HepG2 (cell line): ENCODE measurements around the gene TNFRSF25. TPM values are rescaled to one million over a fixed set of nuclear protein-coding genes. Genes with fewer than 3 reads are reported as not detected.

Experiments
- GABPB1 ChIP-seq: IDR thresholded peaks from 2 replicates; pipeline ENCODE4 v1.6.1; 2016; ENCODE audit warnings: mild to moderate bottlenecking, missing genetic modification reagents, moderate library complexity, missing compliant biosample characterization
- KDM5B ChIP-seq: sonication (generic); formaldehyde crosslinking; IDR thresholded peaks from 2 replicates; pipeline ENCODE4 v1.4.0; 2020; ENCODE audit warnings: missing genetic modification reagents, mild to moderate bottlenecking, borderline replicate concordance
- PATZ1 ChIP-seq: sonication (generic); formaldehyde crosslinking; IDR thresholded peaks from 2 replicates; pipeline ENCODE4 v1.4.0; 2020; ENCODE audit warnings: missing genetic modification reagents
- RBFOX2 ChIP-seq: fragments of 200-400 bp; formaldehyde crosslinking; IDR thresholded peaks from 2 replicates; pipeline ENCODE4 v1.6.1; 2017; ENCODE audit warnings: low read depth, mild to moderate bottlenecking, low read length
- TERF1 ChIP-seq: sonication (generic); formaldehyde crosslinking; IDR thresholded peaks from 2 replicates; pipeline ENCODE4 v1.8.0; 2022; ENCODE audit warnings: mild to moderate bottlenecking, missing genetic modification reagents, moderate library complexity
- ZBTB4 ChIP-seq: sonication (generic); formaldehyde crosslinking; IDR thresholded peaks from 2 replicates; pipeline ENCODE4 v1.4.0; 2020; ENCODE audit warnings: missing genetic modification reagents, mild to moderate bottlenecking, borderline replicate concordance
- ZNF569 ChIP-seq: sonication (generic); formaldehyde crosslinking; IDR thresholded peaks from 2 replicates; pipeline ENCODE4 v1.5.0; 2020; ENCODE audit warnings: mild to moderate bottlenecking, missing genetic modification reagents, moderate library complexity, borderline replicate concordance
- polyA plus RNA-seq, 8 experiments: library from polyadenylated mRNA; depleted of rRNA in 3 of 8; stranded (reverse) in 7 of 8; unstranded in 1 of 8; fragments of >200 nt; fragmentation: Illumina TruSeq in 4 of 8; extraction: Trizol in 4 of 8; gene quantifications; 2 replicates each; pipeline versions ENCODE4 v1.2.1 to v1.2.3, GENCODE V29; 2011 to 2016; ENCODE audit warnings: low read depth in 4 of 8, missing spikeins in 1 of 8, mixed read lengths in 1 of 8; ENCODE audit not compliant: insufficient read depth in 1 of 8
- total RNA-seq, 5 experiments: library from RNA; depleted of rRNA; stranded (reverse); fragments of >200 nt; fragmentation: Illumina TruSeq; extraction: Trizol; gene quantifications; 2 replicates each; pipeline ENCODE4 v1.2.3, GENCODE V29; 2016; ENCODE audit warnings: low read depth in 1 of 5
- TF ChIP-seq, protein P1 (sequence below): sonication (generic); formaldehyde crosslinking; IDR thresholded peaks from 2 replicates; pipeline ENCODE4 v1.5.1; 2020; ENCODE audit warnings: mild to moderate bottlenecking, missing genetic modification reagents, moderate library complexity
- TF ChIP-seq, protein P2 (sequence below): fragments of 450-650 bp; IDR thresholded peaks from 2 replicates; pipeline ENCODE4 v1.6.1; 2017

Gene TNFRSF25
- total and polyA plus RNA-seq, 2 of the 13 experiments (the other 11 are each of a cell fraction or from before 2014, with no cell fraction given): 1.4 to 1.5 TPM

GRCh38 chr1:6505367-6506209 lies 39.6 kb upstream of the TNFRSF25 start (continued):
- TF ChIP-seq PATZ1 (0 out of 2 replicates have a peak, but pooled peaks have one; percentile 2), GABPB1 (peak; percentile 12; the same call in 1 of the 2 replicates), ZNF569 (CRISPR knock-in tag) (no peak), RBFOX2 (0 out of 2 replicates have a peak, but pooled peaks have one; percentile 32), ZBTB4 (CRISPR knock-in tag) (no peak), KDM5B (CRISPR knock-in tag) (0 out of 2 replicates have a peak, but pooled peaks have one; percentile 7), TERF1 (CRISPR knock-in tag) (no peak)
- TF ChIP-seq, protein P1, sequence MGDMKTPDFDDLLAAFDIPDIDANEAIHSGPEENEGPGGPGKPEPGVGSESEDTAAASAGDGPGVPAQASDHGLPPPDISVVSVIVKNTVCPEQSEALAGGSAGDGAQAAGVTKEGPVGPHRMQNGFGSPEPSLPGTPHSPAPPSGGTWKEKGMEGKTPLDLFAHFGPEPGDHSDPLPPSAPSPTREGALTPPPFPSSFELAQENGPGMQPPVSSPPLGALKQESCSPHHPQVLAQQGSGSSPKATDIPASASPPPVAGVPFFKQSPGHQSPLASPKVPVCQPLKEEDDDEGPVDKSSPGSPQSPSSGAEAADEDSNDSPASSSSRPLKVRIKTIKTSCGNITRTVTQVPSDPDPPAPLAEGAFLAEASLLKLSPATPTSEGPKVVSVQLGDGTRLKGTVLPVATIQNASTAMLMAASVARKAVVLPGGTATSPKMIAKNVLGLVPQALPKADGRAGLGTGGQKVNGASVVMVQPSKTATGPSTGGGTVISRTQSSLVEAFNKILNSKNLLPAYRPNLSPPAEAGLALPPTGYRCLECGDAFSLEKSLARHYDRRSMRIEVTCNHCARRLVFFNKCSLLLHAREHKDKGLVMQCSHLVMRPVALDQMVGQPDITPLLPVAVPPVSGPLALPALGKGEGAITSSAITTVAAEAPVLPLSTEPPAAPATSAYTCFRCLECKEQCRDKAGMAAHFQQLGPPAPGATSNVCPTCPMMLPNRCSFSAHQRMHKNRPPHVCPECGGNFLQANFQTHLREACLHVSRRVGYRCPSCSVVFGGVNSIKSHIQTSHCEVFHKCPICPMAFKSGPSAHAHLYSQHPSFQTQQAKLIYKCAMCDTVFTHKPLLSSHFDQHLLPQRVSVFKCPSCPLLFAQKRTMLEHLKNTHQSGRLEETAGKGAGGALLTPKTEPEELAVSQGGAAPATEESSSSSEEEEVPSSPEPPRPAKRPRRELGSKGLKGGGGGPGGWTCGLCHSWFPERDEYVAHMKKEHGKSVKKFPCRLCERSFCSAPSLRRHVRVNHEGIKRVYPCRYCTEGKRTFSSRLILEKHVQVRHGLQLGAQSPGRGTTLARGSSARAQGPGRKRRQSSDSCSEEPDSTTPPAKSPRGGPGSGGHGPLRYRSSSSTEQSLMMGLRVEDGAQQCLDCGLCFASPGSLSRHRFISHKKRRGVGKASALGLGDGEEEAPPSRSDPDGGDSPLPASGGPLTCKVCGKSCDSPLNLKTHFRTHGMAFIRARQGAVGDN: peak; percentile 39
- TF ChIP-seq, protein P2, sequence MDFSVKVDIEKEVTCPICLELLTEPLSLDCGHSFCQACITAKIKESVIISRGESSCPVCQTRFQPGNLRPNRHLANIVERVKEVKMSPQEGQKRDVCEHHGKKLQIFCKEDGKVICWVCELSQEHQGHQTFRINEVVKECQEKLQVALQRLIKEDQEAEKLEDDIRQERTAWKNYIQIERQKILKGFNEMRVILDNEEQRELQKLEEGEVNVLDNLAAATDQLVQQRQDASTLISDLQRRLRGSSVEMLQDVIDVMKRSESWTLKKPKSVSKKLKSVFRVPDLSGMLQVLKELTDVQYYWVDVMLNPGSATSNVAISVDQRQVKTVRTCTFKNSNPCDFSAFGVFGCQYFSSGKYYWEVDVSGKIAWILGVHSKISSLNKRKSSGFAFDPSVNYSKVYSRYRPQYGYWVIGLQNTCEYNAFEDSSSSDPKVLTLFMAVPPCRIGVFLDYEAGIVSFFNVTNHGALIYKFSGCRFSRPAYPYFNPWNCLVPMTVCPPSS: no peak
